SU-DHL-6 (cell line): ENCODE results near the gene HAPLN2.

Experiments used
- H2AFZ ChIP-seq: fragments of 200-600 bp; sonication (generic); 2 replicates; pipeline ENCODE4 v1.6.1; 2014; ENCODE audit warnings: low read depth, mild to moderate bottlenecking, moderate library complexity, mixed read lengths, antibody characterized with exemption, low read length; ENCODE audit not compliant: severe bottlenecking
- H3F3A ChIP-seq: fragments of 200-600 bp; shearing (Covaris generic); 2 replicates; pipeline ENCODE4 v1.6.0; 2016; ENCODE audit warnings: antibody characterized with exemption, mild to moderate bottlenecking; ENCODE audit not compliant: insufficient read depth
- H3K27ac ChIP-seq: fragments of 200-600 bp; sonication (generic); 2 replicates; pipeline ENCODE4 v1.5.1; 2016; ENCODE audit warnings: low read depth, mild to moderate bottlenecking, low read length, moderate library complexity, mixed read lengths
- H3K27me3 ChIP-seq: fragments of 200-600 bp; sonication (generic), shearing (Covaris generic); 2 replicates; pipeline ENCODE4 v1.6.0; 2014; ENCODE audit warnings: mild to moderate bottlenecking, low read length
- H3K36me3 ChIP-seq: fragments of 200-600 bp; sonication (generic); 2 replicates; pipeline ENCODE4 v1.6.1; 2014; ENCODE audit warnings: mild to moderate bottlenecking, low read length, mixed read lengths
- H3K4me2 ChIP-seq: fragments of 300-600, 200-600 bp; shearing (Covaris generic), sonication (generic); 2 replicates; pipeline ENCODE4 v1.6.0; 2014; ENCODE audit warnings: low read length, low read depth, mild to moderate bottlenecking; ENCODE audit not compliant: poor library complexity, severe bottlenecking
- H3K4me3 ChIP-seq: fragments of 200-600 bp; sonication (generic); 2 replicates; pipeline ENCODE4 v1.5.1; 2014; ENCODE audit warnings: antibody characterized with exemption, low read length, mild to moderate bottlenecking, mixed read lengths; ENCODE audit not compliant: insufficient read depth, poor library complexity, severe bottlenecking
- H3K79me2 ChIP-seq: fragments of 200-600 bp; sonication (generic); 2 replicates; pipeline ENCODE4 v1.6.1; 2014; ENCODE audit warnings: mild to moderate bottlenecking, low read length, moderate library complexity; ENCODE audit not compliant: insufficient read depth
- H3K9ac ChIP-seq: fragments of 200-600 bp; sonication (generic); 2 replicates; pipeline ENCODE4 v1.7.0; 2014; ENCODE audit warnings: mild to moderate bottlenecking, low read length
- H3K9me2 ChIP-seq: fragments of 200-600 bp; sonication (generic); replicated peaks from 2 replicates; pipeline ENCODE4 v1.6.1; 2014; ENCODE audit warnings: low read length; ENCODE audit not compliant: insufficient read depth
- H3K9me3 ChIP-seq: fragments of 200-600 bp; sonication (generic); 2 replicates; pipeline ENCODE4 v1.6.1; 2014; ENCODE audit warnings: low read length, mixed read lengths; ENCODE audit not compliant: insufficient read depth
- H4K20me1 ChIP-seq: fragments of 200-600 bp; sonication (generic); 2 replicates; pipeline ENCODE4 v1.6.1; 2014; ENCODE audit warnings: low read depth, mild to moderate bottlenecking, antibody characterized with exemption, low read length, moderate library complexity, mixed read lengths
- CTCF ChIP-seq: fragments of 200-600 bp; sonication (generic); IDR thresholded peaks from one replicate; pipeline ENCODE4 v1.5.1; 2017; ENCODE audit warnings: antibody characterized with exemption, mild to moderate bottlenecking, low read length, moderate library complexity; ENCODE audit not compliant: insufficient read depth, poor library complexity, severe bottlenecking
- EZH2phosphoT487 ChIP-seq: fragments of 200-600 bp; sonication (generic), shearing (Covaris generic); conservative IDR thresholded peaks from 2 replicates; pipeline ENCODE4 v1.6.1; 2018; ENCODE audit warnings: mild to moderate bottlenecking, antibody characterized with exemption, low read length, moderate library complexity, mixed read lengths

The HAPLN2 gene

GRCh38 chr1:156583821-156584622 lies 35.2 kb upstream of the HAPLN2 start:
- peak overlapping the region; percentile 16 for H3K4me2 ChIP-seq
- H3K79me2 ChIP-seq = no peaks in the 10 kb centered on the region
- no peak overlapping the region for H3K4me3 ChIP-seq
- H3K27ac ChIP-seq = no peak overlapping the region
- H3K9ac ChIP-seq = no peak overlapping the region
- H3K9me3 ChIP-seq = no peaks in the 10 kb centered on the region
- H3K36me3 ChIP-seq = no peaks in the 10 kb centered on the region
- H2AFZ ChIP-seq = no peak overlapping the region
- H3K27me3 ChIP-seq = no peaks in the 10 kb centered on the region
- no peaks in the 10 kb centered on the region for H3F3A ChIP-seq
- TF ChIP-seq EZH2phosphoT487 (no peak), CTCF (peak; percentile 32)
- H3K9me2 ChIP-seq = no peaks in the 10 kb centered on the region
- no peaks in the 10 kb centered on the region for H4K20me1 ChIP-seq

- H3K9me3 ChIP-seq = no peaks in the 10 kb centered on the region
- H4K20me1 ChIP-seq = no peaks in the 10 kb centered on the region
- H3K9me2 ChIP-seq = no peaks in the 10 kb centered on the region
- TF ChIP-seq CTCF (peak; percentile 74), EZH2phosphoT487 (no peak)
- no peak overlapping the region for H3K4me2 ChIP-seq
- no peaks in the 10 kb centered on the region for H3K79me2 ChIP-seq
- no peak overlapping the region for H2AFZ ChIP-seq
- H3K4me3 ChIP-seq = no peak overlapping the region
- H3K36me3 ChIP-seq = no peaks in the 10 kb centered on the region
- no peak overlapping the region for H3K27ac ChIP-seq
- no peaks in the 10 kb centered on the region for H3F3A ChIP-seq
- no peaks in the 10 kb centered on the region for H3K27me3 ChIP-seq
- no peak overlapping the region for H3K9ac ChIP-seq
These were observed 34.4 kb upstream of the HAPLN2 start for GRCh38 chr1:156584813-156585212.

GRCh38 chr1:156586323-156586722 lies 32.9 kb upstream of the HAPLN2 start:
- Histone ChIP-seq H3K27me3 (no peaks in the 10 kb centered on the region), H3K79me2 (no peaks in the 10 kb centered on the region), H3K4me2 (no peak overlapping the region), H3K4me3 (no peak overlapping the region), H2AFZ (no peak overlapping the region), H3K27ac (no peak overlapping the region), H3K9me3 (no peaks in the 10 kb centered on the region), H3K9ac (no peak overlapping the region), H3K9me2 (no peaks in the 10 kb centered on the region), H3F3A (no peaks in the 10 kb centered on the region), H3K36me3 (no peaks in the 10 kb centered on the region), H4K20me1 (no peaks in the 10 kb centered on the region)
- no peak for TF ChIP-seq CTCF
